ENCODE results near the gene GRM7. TPM values are rescaled to one million over a fixed set of nuclear protein-coding genes. Genes with fewer than 3 reads are reported as not detected.

The GRM7 gene
- polyA plus RNA-seq, 1 donor from 2014 or later, result 23.8 TPM

- Histone ChIP-seq H2AFZ (ENCODE audit: low read depth, low read length) (no peak overlapping the region), H3K79me2 (replicated peaks; ENCODE audit: insufficient read depth, low read length) (no peaks in the 10 kb centered on the region), H3K36me3 (ENCODE audit: insufficient read depth, low read length) (no peaks in the 10 kb centered on the region), H3K9me3 (ENCODE audit: low read length) (no peaks in the 10 kb centered on the region), H3K27ac (ENCODE audit: low read length) (peak overlapping the region; percentile 54), H3K9me2 (ENCODE audit: insufficient read depth, low read length) (no peaks in the 10 kb centered on the region), H3K9ac (ENCODE audit: low read length) (no peak overlapping the region), H3F3A (ENCODE audit: insufficient read depth, low read length, poor library complexity, severe bottlenecking) (peaks cover 3% of the 10 kb centered on the region), H3K4me3 (ENCODE audit: low read length) (peak overlapping the region; percentile 12), H3K27me3 (ENCODE audit: insufficient read depth, low read depth, low read length) (no peaks in the 10 kb centered on the region), H3K4me2 (ENCODE audit: low read length) (peak overlapping the region; percentile 54), H4K20me1 (ENCODE audit: insufficient read depth) (no peaks in the 10 kb centered on the region)
- TF ChIP-seq POLR2AphosphoS5 (IDR thresholded peaks at IDR 0.05), result no peak
- no peak for TF ChIP-seq SMC3 (conservative IDR thresholded peaks at IDR 0.05; ENCODE audit: poor library complexity)
- TF ChIP-seq TAF1 (IDR thresholded peaks at IDR 0.05; ENCODE audit: low read depth), result no peak
- TF ChIP-seq, protein P1, sequence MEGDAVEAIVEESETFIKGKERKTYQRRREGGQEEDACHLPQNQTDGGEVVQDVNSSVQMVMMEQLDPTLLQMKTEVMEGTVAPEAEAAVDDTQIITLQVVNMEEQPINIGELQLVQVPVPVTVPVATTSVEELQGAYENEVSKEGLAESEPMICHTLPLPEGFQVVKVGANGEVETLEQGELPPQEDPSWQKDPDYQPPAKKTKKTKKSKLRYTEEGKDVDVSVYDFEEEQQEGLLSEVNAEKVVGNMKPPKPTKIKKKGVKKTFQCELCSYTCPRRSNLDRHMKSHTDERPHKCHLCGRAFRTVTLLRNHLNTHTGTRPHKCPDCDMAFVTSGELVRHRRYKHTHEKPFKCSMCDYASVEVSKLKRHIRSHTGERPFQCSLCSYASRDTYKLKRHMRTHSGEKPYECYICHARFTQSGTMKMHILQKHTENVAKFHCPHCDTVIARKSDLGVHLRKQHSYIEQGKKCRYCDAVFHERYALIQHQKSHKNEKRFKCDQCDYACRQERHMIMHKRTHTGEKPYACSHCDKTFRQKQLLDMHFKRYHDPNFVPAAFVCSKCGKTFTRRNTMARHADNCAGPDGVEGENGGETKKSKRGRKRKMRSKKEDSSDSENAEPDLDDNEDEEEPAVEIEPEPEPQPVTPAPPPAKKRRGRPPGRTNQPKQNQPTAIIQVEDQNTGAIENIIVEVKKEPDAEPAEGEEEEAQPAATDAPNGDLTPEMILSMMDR (IDR thresholded peaks at IDR 0.05; ENCODE audit: poor library complexity, severe bottlenecking), result no peak
- no peak for TF ChIP-seq EZH2 (IDR thresholded peaks at IDR 0.05; ENCODE audit: borderline replicate concordance, insufficient read depth, low read length, poor library complexity, severe bottlenecking)
- no peak for TF ChIP-seq EP300 (conservative IDR thresholded peaks at IDR 0.05; ENCODE audit: poor library complexity, severe bottlenecking)
- TF ChIP-seq RAD21 (conservative IDR thresholded peaks at IDR 0.05), result no peak
- no peak for TF ChIP-seq REST (IDR thresholded peaks at IDR 0.05; ENCODE audit: borderline replicate concordance)
- TF ChIP-seq MXI1 (conservative IDR thresholded peaks at IDR 0.05; ENCODE audit: poor library complexity, severe bottlenecking), result no peak
Observed at GRCh38 chr3:7621046-7621630, 760.2 kb downstream of the GRM7 start.

DNA sequence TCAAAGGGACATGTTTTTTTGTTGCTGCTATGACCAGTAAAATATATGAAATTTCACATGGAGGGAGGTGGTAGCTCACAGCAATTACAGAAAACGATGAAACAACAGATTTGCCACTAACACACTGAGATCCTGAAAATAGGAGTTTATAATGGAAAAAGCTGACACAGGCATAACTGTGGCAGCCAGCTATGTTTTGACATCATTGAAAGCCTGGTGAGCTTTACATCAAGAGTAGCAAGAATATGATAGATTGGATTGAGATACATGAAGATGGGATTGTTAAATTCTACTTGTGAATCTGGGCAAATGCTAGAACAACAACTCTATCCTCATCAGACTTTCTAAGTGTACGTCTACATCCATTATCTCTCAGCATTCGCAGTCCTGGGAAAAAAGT lies 760.7 kb downstream of the GRM7 start:
- Histone ChIP-seq H3K27ac (ENCODE audit: low read length) (peak overlapping the region; percentile 54), H4K20me1 (ENCODE audit: insufficient read depth) (no peaks in the 10 kb centered on the region), H3K9me2 (ENCODE audit: insufficient read depth, low read length) (no peaks in the 10 kb centered on the region), H3K9me3 (ENCODE audit: low read length) (no peaks in the 10 kb centered on the region), H3F3A (ENCODE audit: insufficient read depth, low read length, poor library complexity, severe bottlenecking) (peaks cover 3% of the 10 kb centered on the region), H3K27me3 (ENCODE audit: insufficient read depth, low read depth, low read length) (no peaks in the 10 kb centered on the region), H3K4me3 (ENCODE audit: low read length) (peak overlapping the region; percentile 12), H3K36me3 (ENCODE audit: insufficient read depth, low read length) (no peaks in the 10 kb centered on the region), H3K9ac (ENCODE audit: low read length) (no peak overlapping the region), H3K4me2 (ENCODE audit: low read length) (peak overlapping the region; percentile 54), H2AFZ (ENCODE audit: low read depth, low read length) (no peak overlapping the region), H3K79me2 (replicated peaks; ENCODE audit: insufficient read depth, low read length) (no peaks in the 10 kb centered on the region)
- TF ChIP-seq SMC3 (conservative IDR thresholded peaks at IDR 0.05; ENCODE audit: poor library complexity), result no peak
- TF ChIP-seq TAF1 (IDR thresholded peaks at IDR 0.05; ENCODE audit: low read depth), result no peak
- TF ChIP-seq EP300 (conservative IDR thresholded peaks at IDR 0.05; ENCODE audit: poor library complexity, severe bottlenecking), result peak; percentile 75
- TF ChIP-seq, protein P1 (IDR thresholded peaks at IDR 0.05; ENCODE audit: poor library complexity, severe bottlenecking), result no peak
- peak; percentile 55 for TF ChIP-seq POLR2AphosphoS5 (IDR thresholded peaks at IDR 0.05)
- TF ChIP-seq REST (IDR thresholded peaks at IDR 0.05; ENCODE audit: borderline replicate concordance), result peak; percentile 52
- peak; percentile 24 for TF ChIP-seq RAD21 (conservative IDR thresholded peaks at IDR 0.05)
- TF ChIP-seq MXI1 (conservative IDR thresholded peaks at IDR 0.05; ENCODE audit: poor library complexity, severe bottlenecking), result no peak
- TF ChIP-seq EZH2 (IDR thresholded peaks at IDR 0.05; ENCODE audit: borderline replicate concordance, insufficient read depth, low read length, poor library complexity, severe bottlenecking), result no peak
